ENCODE measurements around the gene NPPB.

NPPB gene

GRCh38 chr1:11860587-11860986, 1.8 kb upstream of the NPPB start:
- in situ Hi-C loops (cut with MboI; ENCODE audit: low pct_unique_long_range_greater_than_20kb, low sequenced_read_pairs) = no loop called here
- DNase-seq = no peak

GRCh38 chr1:11860083-11860482, 1.3 kb upstream of the NPPB start:
- in situ Hi-C loops (cut with MboI; ENCODE audit: low pct_unique_long_range_greater_than_20kb, low sequenced_read_pairs) = no loop called here
- DNase-seq = no peak

GRCh38 chr1:11858968-11859871, 475 bp upstream of the NPPB start:
- DNase-seq = peak; percentile 58
- in situ Hi-C loops (cut with MboI; ENCODE audit: low pct_unique_long_range_greater_than_20kb, low sequenced_read_pairs) = no loop called here

GRCh38 chr1:11858158-11858557, 587 bp downstream of the NPPB start:
- in situ Hi-C loops (cut with MboI; ENCODE audit: low pct_unique_long_range_greater_than_20kb, low sequenced_read_pairs) = no loop called here

GRCh38 chr1:11857164-11857851, 1.4 kb downstream of the NPPB start:
- no peak for DNase-seq
- in situ Hi-C loops (cut with MboI; ENCODE audit: low pct_unique_long_range_greater_than_20kb, low sequenced_read_pairs) = no loop called here

More at GRCh38 chr1:11858158-11858557, 587 bp downstream of the NPPB start:
- no peak for DNase-seq

GRCh38 chr1:11856698-11857097, 2.0 kb downstream of the NPPB start:
- DNase-seq = no peak
- in situ Hi-C loops (cut with MboI; ENCODE audit: low pct_unique_long_range_greater_than_20kb, low sequenced_read_pairs) = no loop called here

- no peak for DNase-seq
- in situ Hi-C loops (cut with MboI; ENCODE audit: low pct_unique_long_range_greater_than_20kb, low sequenced_read_pairs) = no loop called here
Measured at GRCh38 chr1:11855430-11855829, 3.3 kb downstream of the NPPB start.

GRCh38 chr1:11854519-11854918, 4.2 kb downstream of the NPPB start:
- no peak for DNase-seq
- in situ Hi-C loops (cut with MboI; ENCODE audit: low pct_unique_long_range_greater_than_20kb, low sequenced_read_pairs) = no loop called here

GRCh38 chr1:11851180-11851579, 7.6 kb downstream of the NPPB start:
- peak; percentile 74 for DNase-seq
- in situ Hi-C loops (cut with MboI; ENCODE audit: low pct_unique_long_range_greater_than_20kb, low sequenced_read_pairs) = no loop called here

GRCh38 chr1:11850156-11850555, 8.6 kb downstream of the NPPB start:
- DNase-seq = no peak

GRCh38 chr1:11848373-11848700, 10.4 kb downstream of the NPPB start:
- DNase-seq = no peak
- in situ Hi-C loops (cut with MboI; ENCODE audit: low pct_unique_long_range_greater_than_20kb, low sequenced_read_pairs) = no loop called here

More at GRCh38 chr1:11850156-11850555, 8.6 kb downstream of the NPPB start:
- in situ Hi-C loops (cut with MboI; ENCODE audit: low pct_unique_long_range_greater_than_20kb, low sequenced_read_pairs) = no loop called here

- in situ Hi-C loops (cut with MboI; ENCODE audit: low pct_unique_long_range_greater_than_20kb, low sequenced_read_pairs) = no loop called here
- no peak for DNase-seq
Measured at GRCh38 chr1:11847667-11848372, 10.9 kb downstream of the NPPB start, which contains the start of gene NPPA. Gene NPPA (minus strand): TSS chr1:11847783. CDS start chr1:11847684, 99 bp downstream.

GRCh38 chr1:11845641-11846335, 13.0 kb downstream of the NPPB start:
- in situ Hi-C loops (cut with MboI; ENCODE audit: low pct_unique_long_range_greater_than_20kb, low sequenced_read_pairs) = no loop called here
- peak; percentile 26 for DNase-seq

- DNase-seq = peak; percentile 91
- in situ Hi-C loops (cut with MboI; ENCODE audit: low pct_unique_long_range_greater_than_20kb, low sequenced_read_pairs) = no loop called here
Measured at GRCh38 chr1:11842154-11843041, 16.3 kb downstream of the NPPB start.

GRCh38 chr1:11841245-11842153, 17.2 kb downstream of the NPPB start:
- in situ Hi-C loops (cut with MboI; ENCODE audit: low pct_unique_long_range_greater_than_20kb, low sequenced_read_pairs) = no loop called here

GRCh38 chr1:11839727-11840705, 18.7 kb downstream of the NPPB start:
- in situ Hi-C loops (cut with MboI; ENCODE audit: low pct_unique_long_range_greater_than_20kb, low sequenced_read_pairs) = loop anchor here (10.0 kb wide), 1 partner anchor 55 kb away; no protein-coding TSS in a partner anchor
- no peak for DNase-seq

More at GRCh38 chr1:11841245-11842153, 17.2 kb downstream of the NPPB start:
- DNase-seq = no peak
